A673 (cell line): ENCODE measurements around the gene KANSL1L. TPM values are rescaled to one million over a fixed set of nuclear protein-coding genes. Genes with fewer than 3 reads are reported as not detected.

Experiments used
- BruUV-seq: library from RNA; stranded (reverse); fragments of 400-500 nt; replicated peaks from 2 replicates; lab custom pipeline; 2021; lab: Mats Ljungman, UMichigan
- CTCF ChIA-PET: fragments of 300-600 bp; sonication (Branson Sonifier 250); formaldehyde crosslinking; loops from one replicate; lab custom pipeline; 2022; ENCODE audit warnings: antibody characterized with exemption; lab: Charles Lee
- POLR2A ChIA-PET: fragments of 300-600 bp; sonication (Branson Sonifier 250); formaldehyde crosslinking; loops from one replicate; lab custom pipeline; 2022; ENCODE audit warnings: antibody characterized with exemption; ENCODE audit not compliant: low non-redundant PET; lab: Charles Lee
- DNase-seq: peaks from one replicate; pipeline ENCODE4 v3.0.0-alpha.2; 2015; ENCODE audit warnings: low spot score
- H3K27ac ChIP-seq: fragments of 200-600 bp; sonication (generic); 2 replicates; pipeline ENCODE4 v1.5.1; 2016; ENCODE audit warnings: mixed run types, low read depth, mild to moderate bottlenecking, mixed read lengths, antibody characterized with exemption, low read length; ENCODE audit not compliant: poor library complexity, severe bottlenecking
- H3K27me3 ChIP-seq: fragments of 200-600 bp; sonication (generic); replicated peaks from 2 replicates; pipeline ENCODE4 v1.6.1; 2017; ENCODE audit warnings: mixed run types, low read depth, mild to moderate bottlenecking, mixed read lengths, antibody characterized with exemption, low read length; ENCODE audit not compliant: insufficient read depth, poor library complexity
- H3K36me3 ChIP-seq: fragments of 200-600 bp; sonication (generic); 2 replicates; pipeline ENCODE4 v1.6.1; 2016; ENCODE audit warnings: mixed run types, mild to moderate bottlenecking, mixed read lengths, antibody characterized with exemption, low read length; ENCODE audit not compliant: insufficient read depth, poor library complexity, severe bottlenecking
- H3K4me1 ChIP-seq: fragments of 200-600 bp; sonication (generic); 2 replicates; pipeline ENCODE4 v1.6.1; 2017; ENCODE audit warnings: mixed run types, mild to moderate bottlenecking, mixed read lengths, antibody characterized with exemption, low read length; ENCODE audit not compliant: insufficient read depth, poor library complexity, severe bottlenecking
- H3K4me3 ChIP-seq: fragments of 200-600 bp; sonication (generic); 2 replicates; pipeline ENCODE4 v1.5.1; 2016; ENCODE audit warnings: low read depth, mixed run types, mild to moderate bottlenecking, mixed read lengths, low read length; ENCODE audit not compliant: poor library complexity, severe bottlenecking
- H3K9me3 ChIP-seq: fragments of 200-600 bp; sonication (generic); 2 replicates; pipeline ENCODE4 v1.6.1; 2016; ENCODE audit warnings: mixed run types, low read depth, mild to moderate bottlenecking, mixed read lengths, antibody characterized with exemption, low read length; ENCODE audit not compliant: poor library complexity, severe bottlenecking
- CTCF ChIP-seq: fragments of 300-800, 200-600 bp; sonication (generic); conservative IDR thresholded peaks from 2 replicates; pipeline ENCODE4 v1.5.1; 2017; ENCODE audit warnings: low read depth, mild to moderate bottlenecking, antibody characterized with exemption, low read length, moderate library complexity, mixed read lengths
- EZH2 ChIP-seq: fragments of 200-600 bp; sonication (generic); IDR thresholded peaks from 2 replicates; pipeline ENCODE4 v1.6.1; 2017; ENCODE audit warnings: borderline replicate concordance, low read depth, mild to moderate bottlenecking, mixed read lengths, antibody characterized with exemption, low read length; ENCODE audit not compliant: poor library complexity, severe bottlenecking
- intact Hi-C: fragments of 100-400 bp; cut with micrococcal nuclease; formaldehyde crosslinking; loops from one replicate; pipeline ENCODE4 v1.10.0; 2022; ENCODE audit not compliant: unreplicated experiment
- total RNA-seq: library from RNA; stranded (reverse); gene quantifications from 2 replicates; pipeline ENCODE4 v1.2.3, GENCODE V29; 2021

KANSL1L gene
- total RNA-seq, 1 experiment from 2014 or later, result 17.7 TPM

GRCh38 chr2:210210185-210210584 lies 39.0 kb upstream of the KANSL1L start:
- DNase-seq, result no peak
- ChIA-PET POLR2A (no interaction called here), CTCF (no interaction called here)
- no peak for TF ChIP-seq CTCF
- no peak for TF ChIP-seq EZH2
- BruUV-seq, result no TSS peak
- Histone ChIP-seq H3K4me3 (no peak overlapping the region), H3K9me3 (no peaks in the 10 kb centered on the region), H3K27ac (no peak overlapping the region), H3K4me1 (no peaks in the 10 kb centered on the region), H3K27me3 (peaks cover 2% of the 10 kb centered on the region), H3K36me3 (no peaks in the 10 kb centered on the region)
- intact Hi-C loops, result no loop called here

- Histone ChIP-seq H3K4me1 (no peaks in the 10 kb centered on the region), H3K4me3 (no peak overlapping the region), H3K27ac (no peak overlapping the region), H3K27me3 (peaks cover 3% of the 10 kb centered on the region), H3K9me3 (no peaks in the 10 kb centered on the region), H3K36me3 (no peaks in the 10 kb centered on the region)
- CTCF ChIA-PET, result no interaction called here
- POLR2A ChIA-PET, result no interaction called here
- TF ChIP-seq CTCF (no peak), EZH2 (no peak)
- DNase-seq, result no peak
- no TSS peak for BruUV-seq
- intact Hi-C loops, result no loop called here
Measured at GRCh38 chr2:210207929-210208328, 36.7 kb upstream of the KANSL1L start.

- no peak for TF ChIP-seq CTCF
- no peak for TF ChIP-seq EZH2
- BruUV-seq, result no TSS peak
- CTCF ChIA-PET, result no interaction called here
- peaks cover 5% of the 10 kb centered on the region for H3K4me1 ChIP-seq
- no peaks in the 10 kb centered on the region for H3K9me3 ChIP-seq
- no peaks in the 10 kb centered on the region for H3K36me3 ChIP-seq
- intact Hi-C loops, result no loop called here
- no peak for DNase-seq
- H3K4me3 ChIP-seq, result no peak overlapping the region
- H3K27ac ChIP-seq, result no peak overlapping the region
- POLR2A ChIA-PET, result no interaction called here
- peaks cover 9% of the 10 kb centered on the region for H3K27me3 ChIP-seq
Measured at GRCh38 chr2:210203558-210203957, 32.3 kb upstream of the KANSL1L start.
